ENCODE data around the gene SETD9. TPM values are rescaled to one million over a fixed set of nuclear protein-coding genes. Genes with fewer than 3 reads are reported as not detected.

SETD9 gene
- total RNA-seq, 3 donors from 2014 or later, result 11.1 to 23.8 (median 18.9) TPM

- TF ChIP-seq CTCF (IDR thresholded peaks at IDR 0.05), result no peak
- intact Hi-C loops (cut with DNase I, micrococcal nuclease), result no loop called here
- no peak for DNase-seq
- Histone ChIP-seq H3K9me3 (no peaks in the 10 kb centered on the region), H3K4me1 (ENCODE audit: low read depth) (no peaks in the 10 kb centered on the region), H3K36me3 (ENCODE audit: low read depth) (no peaks in the 10 kb centered on the region), H3K4me3 (no peak overlapping the region)
- ATAC-seq, result no peak
Observed at GRCh38 chr5:56876327-56876726, 33.1 kb upstream of the SETD9 start.

- Histone ChIP-seq H3K4me1 (ENCODE audit: low read depth) (no peaks in the 10 kb centered on the region), H3K36me3 (ENCODE audit: low read depth) (no peaks in the 10 kb centered on the region), H3K4me3 (no peak overlapping the region), H3K9me3 (no peaks in the 10 kb centered on the region)
- intact Hi-C loops (cut with DNase I, micrococcal nuclease), result no loop called here
- ATAC-seq (no peak), DNase-seq (no peak)
- TF ChIP-seq CTCF (IDR thresholded peaks at IDR 0.05), result no peak
Observed at GRCh38 chr5:56881571-56881970, 27.8 kb upstream of the SETD9 start.

- no peaks in the 10 kb centered on the region for H3K4me1 ChIP-seq (ENCODE audit: low read depth)
- no peak for DNase-seq
- H3K36me3 ChIP-seq (ENCODE audit: low read depth), result no peaks in the 10 kb centered on the region
- intact Hi-C loops (cut with DNase I, micrococcal nuclease), result no loop called here
- ATAC-seq, result no peak
- TF ChIP-seq CTCF (IDR thresholded peaks at IDR 0.05), result no peak
- H3K4me3 ChIP-seq, result no peak overlapping the region
- no peaks in the 10 kb centered on the region for H3K9me3 ChIP-seq
Observed at GRCh38 chr5:56893251-56893951, 16.0 kb upstream of the SETD9 start.

- ATAC-seq (no peak), DNase-seq (no peak)
- intact Hi-C loops (cut with DNase I, micrococcal nuclease), result no loop called here
- Histone ChIP-seq H3K36me3 (ENCODE audit: low read depth) (no peaks in the 10 kb centered on the region), H3K4me1 (ENCODE audit: low read depth) (no peaks in the 10 kb centered on the region), H3K9me3 (no peaks in the 10 kb centered on the region), H3K4me3 (no peak overlapping the region)
- no peak for TF ChIP-seq CTCF (IDR thresholded peaks at IDR 0.05)
Observed at GRCh38 chr5:56896763-56897162, 12.6 kb upstream of the SETD9 start.

GRCh38 chr5:56898213-56898612 lies 11.2 kb upstream of the SETD9 start:
- H3K9me3 ChIP-seq, result no peaks in the 10 kb centered on the region

More at GRCh38 chr5:56898213-56898612, 11.2 kb upstream of the SETD9 start:
- DNase-seq (no peak), ATAC-seq (no peak)
- Histone ChIP-seq H3K4me1 (ENCODE audit: low read depth) (no peaks in the 10 kb centered on the region), H3K36me3 (ENCODE audit: low read depth) (no peaks in the 10 kb centered on the region), H3K4me3 (no peak overlapping the region)
- intact Hi-C loops (cut with DNase I, micrococcal nuclease), result no loop called here
- TF ChIP-seq CTCF (IDR thresholded peaks at IDR 0.05), result no peak
